ENCODE measurements around the gene ENO3.
"Not testable (repeated sequence)": the region's sequence is repeated elsewhere in the genome, so short reads cannot be mapped to it uniquely, and the experiment has no call there.

The ENO3 gene

DNA sequence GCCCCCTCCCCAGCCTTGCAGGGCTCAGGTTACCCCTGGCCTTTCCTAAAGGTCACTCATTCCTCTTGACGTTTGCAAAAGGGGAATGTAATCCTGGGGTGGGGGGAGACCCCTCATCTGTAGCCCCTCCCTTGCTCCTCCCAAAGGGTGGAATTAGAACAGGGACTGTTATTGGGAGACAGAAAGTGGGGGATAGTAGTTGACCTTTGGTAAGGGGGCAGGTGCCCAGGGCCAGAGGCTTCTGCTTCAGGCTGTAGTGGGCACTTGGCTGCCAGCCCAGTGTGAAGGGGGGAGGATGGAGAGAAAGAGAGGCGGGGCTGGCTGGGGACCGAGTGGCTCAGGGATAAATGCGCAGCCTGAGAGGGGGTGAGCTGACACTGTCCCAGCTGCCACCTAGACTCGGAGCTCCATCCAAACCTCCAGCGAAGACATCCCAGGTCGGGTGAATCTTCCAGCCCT, at the start of gene ENO3:
TSS of gene ENO3 (plus strand) at position 374 of the 459 bp plus-strand sequence. CDS start 711 bp downstream, outside the sequence.
- DNase-seq = no peak

DNA sequence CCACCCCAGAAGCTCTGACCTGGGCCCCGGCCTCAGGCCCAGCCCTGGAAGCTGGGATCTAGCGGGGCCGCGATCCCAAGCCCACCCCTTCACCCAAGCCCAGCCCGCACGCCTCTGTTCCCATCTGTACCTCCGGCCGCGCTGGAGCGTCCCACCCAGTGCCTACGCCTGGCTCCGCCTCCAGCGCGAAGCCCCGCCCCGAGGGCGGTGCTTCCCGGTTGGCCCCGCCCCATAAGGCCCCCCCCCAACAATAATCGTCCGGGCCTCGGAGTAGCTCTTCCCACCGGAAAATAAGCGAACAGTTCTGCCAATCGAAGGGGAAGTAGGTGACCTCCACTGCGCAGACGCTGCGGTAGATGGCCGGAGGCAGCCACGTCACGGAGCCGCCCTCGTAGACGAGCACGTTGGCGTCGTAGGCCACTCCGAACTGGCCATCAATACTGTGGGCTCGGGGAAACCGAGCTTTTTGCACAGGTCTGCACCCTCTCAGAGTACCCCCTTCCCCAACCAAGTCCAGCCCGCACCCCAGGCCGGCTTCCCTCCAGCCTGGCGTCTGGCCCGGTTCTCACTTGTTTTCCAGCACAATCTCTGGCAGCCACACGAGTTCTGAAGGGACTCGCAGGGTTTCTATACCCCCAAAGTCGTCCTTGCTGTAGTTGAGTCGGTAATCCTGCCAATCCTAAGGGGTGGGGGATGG, 49.1 kb upstream of the ENO3 start:
- no peak for DNase-seq

DNA sequence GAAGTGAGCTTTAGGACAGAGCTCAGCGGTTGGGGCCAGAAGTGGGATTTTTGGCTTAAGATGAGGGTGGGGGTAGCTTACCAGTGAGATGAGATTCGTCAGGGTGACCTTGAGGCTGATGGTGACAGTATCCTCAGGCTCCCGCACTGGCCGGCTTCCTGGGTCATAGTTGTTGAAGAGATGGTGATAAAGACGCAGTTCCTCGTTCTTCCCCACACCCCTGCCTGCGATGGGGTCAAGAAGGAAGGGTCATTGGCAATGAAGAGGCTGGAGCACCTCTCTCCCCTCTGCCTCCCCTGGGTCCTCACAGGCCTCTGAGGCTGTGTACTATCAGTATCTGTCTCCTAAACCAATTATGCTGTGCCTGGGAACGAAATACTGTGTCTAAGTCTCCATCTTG, 48.4 kb upstream of the ENO3 start:
- no peak for DNase-seq

DNA sequence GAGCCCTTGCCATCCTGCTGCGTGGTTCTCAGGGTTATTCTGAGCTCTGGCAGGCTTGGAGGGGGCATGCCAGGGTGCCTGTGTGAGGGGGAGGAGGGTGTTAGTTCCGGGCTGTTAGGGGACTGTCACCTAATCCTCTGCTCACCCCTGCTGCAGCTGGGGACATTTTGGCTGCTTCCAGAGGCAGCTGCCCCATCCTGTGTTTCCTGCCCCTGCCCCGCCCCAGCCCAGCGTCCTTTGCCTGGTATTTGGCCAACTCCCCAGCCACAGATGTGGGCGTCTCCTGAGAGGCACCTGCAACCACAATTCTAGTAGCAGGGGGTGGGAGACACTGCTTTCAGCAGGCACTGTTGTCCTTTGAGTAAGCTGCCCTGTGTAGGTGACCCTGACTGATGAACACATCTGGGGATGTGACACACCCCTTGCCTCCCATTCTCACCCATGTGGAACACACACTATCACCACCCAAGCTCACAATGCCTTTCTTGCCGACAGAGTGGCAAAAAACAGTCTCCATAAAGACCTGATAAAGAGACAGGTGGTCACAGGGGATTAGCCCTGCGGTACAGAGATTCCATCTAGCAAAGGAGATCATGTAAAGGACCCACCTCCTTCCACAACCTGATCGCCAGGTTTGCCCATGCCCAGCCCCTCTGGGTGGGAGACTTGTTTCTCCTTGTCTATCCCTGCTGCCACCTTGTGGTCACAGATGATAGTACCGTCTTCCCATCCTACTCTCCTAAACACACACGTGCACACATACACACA, 47.7 kb upstream of the ENO3 start, which contains the start of gene CHRNE:
TSS of gene CHRNE (minus strand) at position 48 of the 768 bp plus-strand sequence. CDS start at position 13, 35 bp downstream.
- peak; percentile 95 for DNase-seq

DNA sequence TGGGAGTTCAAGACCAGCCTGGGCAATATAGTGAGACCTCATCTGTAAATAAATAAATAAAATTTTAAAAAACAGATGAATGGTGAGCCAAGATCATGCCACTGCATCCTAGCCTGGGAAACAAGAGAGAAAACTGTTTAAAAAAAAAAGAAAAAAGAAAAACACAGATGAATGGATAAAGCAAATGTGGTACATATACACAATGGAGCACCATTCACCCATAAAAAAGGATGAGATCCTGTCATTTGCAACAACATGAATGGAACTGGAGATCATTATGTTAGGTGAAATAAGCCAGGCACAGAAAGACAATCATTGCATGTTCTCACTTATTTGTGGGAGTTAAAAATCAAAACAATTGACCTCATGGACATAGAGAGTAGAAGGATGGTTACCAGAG, 44.3 kb upstream of the ENO3 start:
- not testable (repeated sequence) for DNase-seq

DNA sequence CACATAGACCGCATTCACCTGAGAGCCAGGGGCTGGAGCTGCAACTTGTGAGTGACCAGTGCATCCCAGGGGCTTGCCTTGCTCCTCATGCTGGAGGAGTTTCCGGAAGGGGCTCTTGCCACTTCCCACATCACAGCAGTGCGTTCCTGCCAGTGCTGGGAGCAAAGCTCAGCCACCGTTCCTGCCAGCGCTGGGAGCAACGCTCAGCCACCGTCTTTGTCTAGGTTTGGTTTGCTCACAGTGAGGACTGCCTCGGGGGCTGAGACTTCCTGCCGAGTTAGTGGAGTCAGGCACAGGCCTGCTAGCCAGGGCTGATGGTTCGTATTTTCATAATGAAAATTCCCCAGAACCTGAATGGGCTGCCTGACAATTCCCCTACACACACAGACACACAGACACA, 42.6 kb upstream of the ENO3 start:
- DNase-seq = peak; percentile 96

DNA sequence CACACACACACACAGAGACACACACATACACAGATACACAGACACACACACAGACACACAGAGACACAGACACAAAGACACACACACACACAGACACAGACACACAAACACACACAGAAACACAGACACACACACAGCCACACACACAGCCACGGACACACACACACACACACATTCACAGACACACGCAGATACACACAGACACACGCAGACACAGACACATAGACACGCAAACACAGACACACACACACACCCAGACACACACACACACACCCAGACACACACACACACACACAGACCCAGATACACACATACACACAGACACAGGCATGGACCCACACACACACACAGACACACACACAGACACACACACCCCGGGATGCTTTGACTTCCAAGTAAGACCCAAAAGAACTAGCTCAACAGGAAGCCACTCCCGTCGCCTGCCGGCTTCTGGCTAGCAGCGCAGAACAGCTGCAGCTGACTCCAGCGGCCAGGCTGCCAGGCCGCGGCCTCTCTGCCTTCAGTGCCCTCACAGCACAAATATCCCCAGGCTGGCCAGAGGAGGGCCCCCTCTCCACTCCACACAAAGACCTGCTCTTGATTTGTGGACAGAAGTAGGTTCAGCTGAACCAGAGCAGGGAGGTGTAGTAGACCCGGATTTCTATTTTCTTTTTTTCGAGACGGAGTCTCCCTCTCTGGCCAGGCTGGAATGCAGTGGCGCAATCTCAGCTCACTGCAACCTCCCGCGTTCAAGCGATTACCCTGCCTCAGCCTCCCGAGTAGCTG, 42.0 kb upstream of the ENO3 start:
- DNase-seq = peak; percentile 100

DNA sequence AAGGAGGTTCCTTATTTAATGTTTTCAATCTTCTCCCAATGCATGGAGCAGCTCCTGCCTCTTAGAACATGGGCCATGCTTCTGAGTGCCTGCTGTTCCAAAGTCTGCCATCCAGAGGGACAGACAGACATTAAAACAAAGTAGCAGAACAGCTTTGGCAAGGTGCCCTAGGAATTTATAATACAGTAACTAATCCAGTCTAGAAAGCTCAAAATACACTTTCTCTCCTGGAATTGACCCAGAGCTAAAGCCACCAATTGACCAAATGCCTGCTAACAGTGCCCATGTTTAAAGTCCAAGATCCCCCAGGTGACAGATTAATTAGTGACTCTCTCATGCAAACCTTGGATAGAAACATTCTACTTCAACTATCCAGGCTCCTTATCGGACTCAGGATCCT, 36.9 kb upstream of the ENO3 start:
- no peak for DNase-seq

DNA sequence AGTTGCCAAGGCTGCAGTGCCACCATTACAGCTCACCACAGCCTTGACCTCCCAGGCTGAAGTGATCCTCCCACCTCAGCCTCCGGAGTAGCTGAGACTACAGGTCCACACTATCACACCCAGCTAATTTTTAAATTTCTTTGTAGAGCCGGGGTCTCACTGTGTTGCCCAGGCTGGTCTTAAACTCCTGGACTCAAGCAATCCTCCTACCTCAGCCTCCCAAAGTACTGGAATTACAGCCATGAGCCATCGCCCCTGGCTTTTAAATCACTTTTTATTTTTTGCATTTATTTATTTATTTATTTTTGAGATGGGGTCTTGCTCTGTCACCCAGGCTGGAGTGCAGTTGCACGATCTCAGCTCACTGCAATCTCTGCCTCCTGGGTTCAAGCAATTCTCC, 36.4 kb upstream of the ENO3 start:
- DNase-seq = not testable (repeated sequence)

DNA sequence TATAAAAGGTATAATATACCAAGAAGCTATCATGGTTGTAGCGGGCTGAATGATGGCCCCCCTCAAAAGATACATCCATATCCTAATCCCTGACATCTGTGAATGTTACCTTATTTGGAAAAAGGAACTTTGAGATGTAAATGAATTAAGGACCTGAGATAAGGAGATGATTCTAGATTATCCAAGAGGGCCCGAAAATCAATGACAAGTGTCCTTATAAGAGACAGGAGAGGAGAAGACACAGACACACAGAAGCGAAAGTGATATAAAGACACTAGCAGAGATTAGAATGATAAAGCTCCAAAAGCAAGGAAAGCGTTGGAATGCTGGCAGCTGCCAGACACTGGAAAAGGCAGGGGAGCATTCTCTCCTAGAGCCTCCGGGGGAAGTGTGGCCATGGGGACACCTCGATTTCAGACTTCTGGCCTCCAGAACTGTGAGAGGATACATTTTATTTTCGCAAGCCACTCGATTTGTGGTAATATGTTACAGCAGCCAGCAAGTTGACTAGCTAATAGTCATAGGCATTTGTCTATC, 31.3 kb upstream of the ENO3 start:
- peak; percentile 63 for DNase-seq

DNA sequence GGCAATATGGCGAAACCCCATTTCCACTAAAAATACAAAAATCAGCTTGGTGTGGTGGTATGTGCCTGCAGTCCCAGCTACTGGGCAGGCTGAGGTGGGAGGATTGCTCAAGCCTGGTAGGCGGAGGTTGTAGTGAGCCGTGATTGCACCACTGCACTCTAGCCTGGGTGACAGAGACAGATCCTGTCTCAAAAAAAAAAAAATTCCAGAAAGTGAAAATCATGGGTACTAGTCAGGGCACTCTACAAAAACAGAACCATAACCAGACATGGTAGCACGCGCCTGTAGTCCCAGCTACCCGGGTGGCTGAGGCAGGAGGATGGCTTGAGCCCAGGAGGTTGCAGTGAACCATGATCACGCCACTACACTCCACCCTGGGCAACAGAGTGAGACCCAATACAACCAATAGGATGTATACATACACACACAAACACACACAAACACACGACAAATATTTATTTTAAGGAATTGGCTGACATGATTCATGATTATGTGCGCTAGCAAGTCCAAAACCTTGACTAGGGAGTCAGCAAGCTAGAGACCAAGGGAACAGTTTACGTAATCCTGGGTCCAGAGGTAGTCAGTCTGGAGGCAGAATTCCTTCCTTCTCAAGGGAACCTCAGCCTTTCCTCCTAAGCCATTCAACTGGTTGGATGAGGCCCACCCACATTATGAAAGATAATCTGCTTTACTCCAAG, 30.4 kb upstream of the ENO3 start:
- DNase-seq = peak; percentile 77

DNA sequence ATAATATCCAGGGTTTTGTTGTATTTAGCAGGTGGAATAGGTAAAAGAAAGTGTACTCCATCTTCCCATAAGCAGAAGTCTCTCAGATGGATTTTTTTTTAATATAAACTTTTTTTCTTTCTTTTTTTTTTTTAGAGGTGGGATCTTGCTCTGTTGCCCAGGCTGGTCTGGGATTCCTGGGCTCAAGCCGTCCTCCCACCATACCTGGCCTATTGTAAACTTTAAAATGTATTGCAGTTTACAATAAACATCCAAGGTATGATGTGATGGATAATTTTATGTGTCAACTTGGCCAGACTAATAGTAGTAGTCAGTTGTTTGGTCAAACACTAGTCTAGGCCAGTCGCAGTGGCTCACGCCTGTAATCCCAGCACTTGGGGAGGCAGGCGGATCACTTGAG, 29.6 kb upstream of the ENO3 start:
- DNase-seq = no peak

DNA sequence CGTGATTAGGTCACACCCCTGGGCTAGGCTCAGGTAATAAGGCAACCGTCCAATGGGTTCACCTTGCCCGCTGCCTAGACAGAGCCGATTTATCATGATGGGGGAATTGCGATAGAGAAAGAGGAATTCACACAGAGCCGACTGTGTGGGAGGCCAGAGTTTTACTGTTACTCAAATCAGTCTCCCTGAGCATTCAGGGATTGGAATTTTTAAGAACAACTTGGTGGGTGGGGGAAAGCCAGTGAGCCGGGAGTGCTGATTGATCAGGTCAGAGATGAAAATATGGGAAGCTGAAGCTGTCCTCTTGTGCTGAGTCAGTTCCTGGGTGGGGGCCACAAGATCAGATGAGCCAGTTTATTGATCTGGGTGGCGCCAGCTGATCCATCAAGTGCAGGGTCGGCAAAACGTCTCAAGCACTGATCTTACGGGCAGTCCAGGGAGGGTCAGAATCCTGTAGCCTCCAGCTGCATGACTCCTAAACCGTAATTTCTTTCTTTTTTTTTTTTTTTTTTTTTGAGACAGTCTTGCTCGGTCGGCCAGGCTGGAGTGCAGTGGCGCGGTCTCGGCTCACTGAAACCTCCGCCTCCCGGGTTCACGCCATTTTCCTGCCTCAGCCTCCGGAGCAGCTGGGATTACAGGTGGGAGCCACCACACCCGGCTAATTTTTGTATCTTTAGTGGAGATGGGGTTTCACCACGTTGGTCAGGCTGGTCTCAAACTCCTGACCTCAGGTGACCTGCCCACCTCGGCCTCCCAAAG, 24.2 kb upstream of the ENO3 start:
- peak; percentile 49 for DNase-seq

DNA sequence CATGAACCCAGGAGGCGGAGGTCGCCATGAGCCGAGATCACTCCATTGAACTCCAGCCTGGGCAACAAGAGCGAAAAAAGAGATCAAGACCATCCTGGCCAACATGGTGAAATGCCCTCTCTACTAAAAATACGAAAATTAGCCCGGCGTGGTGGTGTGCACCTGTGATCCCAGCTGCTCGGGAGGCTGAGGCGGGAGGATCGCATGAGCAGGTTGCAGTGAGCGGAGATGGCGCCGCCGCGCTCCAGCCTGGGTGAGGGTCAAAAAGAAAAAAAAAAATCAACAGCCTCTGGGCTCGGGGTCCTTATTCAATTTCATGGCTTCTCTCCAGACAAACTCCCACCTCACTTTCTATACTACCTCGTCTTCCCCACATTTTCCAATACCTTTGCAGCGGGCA, 22.0 kb upstream of the ENO3 start:
- no peak for DNase-seq

DNA sequence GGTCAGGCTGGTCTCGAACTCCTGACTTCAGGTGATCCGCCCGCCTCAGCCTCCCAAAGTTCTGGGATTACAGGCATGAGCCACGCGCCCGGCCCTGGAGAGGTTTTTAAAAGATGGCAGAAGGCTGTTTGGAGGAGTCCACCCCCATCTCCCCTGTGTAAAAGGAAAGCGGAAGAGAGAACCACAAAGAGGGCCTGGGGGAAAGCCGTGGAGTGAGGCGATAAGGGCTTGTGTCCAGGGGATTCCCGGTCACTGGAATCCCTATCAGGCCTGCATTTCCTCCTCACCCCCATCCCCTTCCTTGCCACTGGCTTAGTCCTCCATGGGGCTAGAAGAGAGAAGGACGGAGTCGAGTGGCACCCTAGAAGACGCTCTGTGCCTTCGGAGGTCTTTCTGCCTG, 19.0 kb upstream of the ENO3 start, which contains the start of gene GP1BA:
TSS of gene GP1BA (plus strand) at position 315 of the 400 bp plus-strand sequence. CDS start 328 bp downstream, outside the sequence.
- no peak for DNase-seq

DNA sequence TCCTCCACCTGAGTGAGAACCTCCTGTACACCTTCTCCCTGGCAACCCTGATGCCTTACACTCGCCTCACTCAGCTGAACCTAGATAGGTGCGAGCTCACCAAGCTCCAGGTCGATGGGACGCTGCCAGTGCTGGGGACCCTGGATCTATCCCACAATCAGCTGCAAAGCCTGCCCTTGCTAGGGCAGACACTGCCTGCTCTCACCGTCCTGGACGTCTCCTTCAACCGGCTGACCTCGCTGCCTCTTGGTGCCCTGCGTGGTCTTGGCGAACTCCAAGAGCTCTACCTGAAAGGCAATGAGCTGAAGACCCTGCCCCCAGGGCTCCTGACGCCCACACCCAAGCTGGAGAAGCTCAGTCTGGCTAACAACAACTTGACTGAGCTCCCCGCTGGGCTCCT, 18.2 kb upstream of the ENO3 start:
- no peak for DNase-seq

DNA sequence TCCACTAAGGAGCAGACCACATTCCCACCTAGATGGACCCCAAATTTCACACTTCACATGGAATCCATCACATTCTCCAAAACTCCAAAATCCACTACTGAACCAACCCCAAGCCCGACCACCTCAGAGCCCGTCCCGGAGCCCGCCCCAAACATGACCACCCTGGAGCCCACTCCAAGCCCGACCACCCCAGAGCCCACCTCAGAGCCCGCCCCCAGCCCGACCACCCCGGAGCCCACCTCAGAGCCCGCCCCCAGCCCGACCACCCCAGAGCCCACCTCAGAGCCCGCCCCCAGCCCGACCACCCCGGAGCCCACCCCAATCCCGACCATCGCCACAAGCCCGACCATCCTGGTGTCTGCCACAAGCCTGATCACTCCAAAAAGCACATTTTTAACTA, 17.3 kb upstream of the ENO3 start:
- DNase-seq = no peak

DNA sequence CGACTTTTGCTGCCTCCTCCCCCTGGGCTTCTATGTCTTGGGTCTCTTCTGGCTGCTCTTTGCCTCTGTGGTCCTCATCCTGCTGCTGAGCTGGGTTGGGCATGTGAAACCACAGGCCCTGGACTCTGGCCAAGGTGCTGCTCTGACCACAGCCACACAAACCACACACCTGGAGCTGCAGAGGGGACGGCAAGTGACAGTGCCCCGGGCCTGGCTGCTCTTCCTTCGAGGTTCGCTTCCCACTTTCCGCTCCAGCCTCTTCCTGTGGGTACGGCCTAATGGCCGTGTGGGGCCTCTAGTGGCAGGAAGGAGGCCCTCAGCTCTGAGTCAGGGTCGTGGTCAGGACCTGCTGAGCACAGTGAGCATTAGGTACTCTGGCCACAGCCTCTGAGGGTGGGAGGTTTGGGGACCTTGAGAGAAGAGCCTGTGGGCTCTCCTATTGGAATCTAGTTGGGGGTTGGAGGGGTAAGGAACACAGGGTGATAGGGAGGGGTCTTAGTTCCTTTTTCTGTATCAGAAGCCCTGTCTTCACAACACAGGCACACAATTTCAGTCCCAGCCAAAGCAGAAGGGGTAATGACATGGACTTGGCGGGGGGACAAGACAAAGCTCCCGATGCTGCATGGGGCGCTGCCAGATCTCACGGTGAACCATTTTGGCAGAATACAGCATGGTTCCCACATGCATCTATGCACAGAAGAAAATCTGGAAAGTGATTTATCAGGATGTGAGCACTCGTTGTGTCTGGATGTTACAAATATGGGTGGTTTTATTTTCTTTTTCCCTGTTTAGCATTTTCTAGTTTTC, 16.5 kb upstream of the ENO3 start:
- peak; percentile 89 for DNase-seq

DNA sequence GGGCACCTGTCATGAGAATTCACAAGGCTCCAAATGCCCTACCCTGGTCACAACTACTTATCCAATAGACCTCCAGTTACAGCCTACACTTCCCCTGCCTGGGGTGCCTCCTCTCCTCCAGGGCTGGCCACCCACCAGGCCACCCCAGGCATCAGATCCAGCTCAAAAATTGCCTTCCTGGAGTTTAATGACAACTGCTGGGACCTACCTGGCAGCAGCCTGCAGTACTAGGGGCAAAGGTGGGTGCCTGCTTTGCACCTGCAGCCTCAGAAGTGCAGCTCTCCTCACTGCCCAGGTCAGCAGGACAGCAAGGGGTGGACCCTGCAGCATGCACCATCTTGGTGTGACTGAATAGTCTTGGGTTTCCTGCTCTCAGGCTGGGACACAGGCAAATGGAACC, 15.3 kb upstream of the ENO3 start:
- DNase-seq = no peak

DNA sequence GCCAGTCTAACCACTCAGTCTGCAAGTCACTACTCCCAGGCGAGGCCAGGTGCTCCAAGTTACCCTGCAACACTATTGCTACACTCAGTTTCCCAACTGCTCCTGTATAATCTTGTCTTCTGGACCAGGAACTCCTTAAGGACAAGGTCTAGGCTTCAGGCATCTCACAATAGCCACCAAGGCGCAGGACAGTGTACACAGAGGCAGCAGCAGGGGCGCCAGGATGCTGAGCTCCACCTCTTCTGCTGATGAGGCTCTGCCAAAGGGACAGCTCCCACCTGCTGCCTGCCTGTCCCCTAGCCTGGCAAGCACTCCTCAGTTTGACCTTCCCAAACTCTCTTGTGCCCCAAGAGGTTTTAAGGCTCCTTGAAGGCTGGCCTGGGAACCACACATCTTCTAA, 14.5 kb upstream of the ENO3 start:
- DNase-seq = no peak

DNA sequence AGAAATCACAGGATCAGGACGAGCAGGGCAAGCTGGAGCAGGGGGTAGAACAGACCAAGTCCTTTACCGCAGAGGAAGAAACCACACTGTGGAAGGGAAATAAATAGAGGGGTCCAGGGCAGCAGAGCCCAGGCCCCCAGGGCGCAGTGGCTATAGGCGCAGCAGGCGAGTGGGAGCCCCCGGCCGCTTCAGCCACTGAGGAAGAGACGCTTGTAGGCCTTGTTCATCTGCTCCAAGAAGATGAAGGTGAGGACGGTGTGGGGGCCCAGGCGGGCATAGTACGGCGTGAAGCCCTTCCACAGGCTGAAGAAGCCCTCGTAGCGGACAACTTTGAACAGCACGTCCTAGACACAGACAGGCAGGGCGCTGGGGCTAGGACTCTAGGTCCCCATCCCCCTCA, 13.4 kb upstream of the ENO3 start:
- no peak for DNase-seq

All from islet precursor cell (in vitro differentiated cells).